HK-2 (cell line): ENCODE results near the gene AMY2B.
"Not testable (repeated sequence)": the region's sequence is repeated elsewhere in the genome, so short reads cannot be mapped to it uniquely, and the experiment has no call there.

Source experiments
- DNase-seq: peaks from one replicate; pipeline ENCODE4 v3.0.0-alpha.2; 2018; ENCODE audit not compliant: unreplicated experiment

The AMY2B gene

DNA sequence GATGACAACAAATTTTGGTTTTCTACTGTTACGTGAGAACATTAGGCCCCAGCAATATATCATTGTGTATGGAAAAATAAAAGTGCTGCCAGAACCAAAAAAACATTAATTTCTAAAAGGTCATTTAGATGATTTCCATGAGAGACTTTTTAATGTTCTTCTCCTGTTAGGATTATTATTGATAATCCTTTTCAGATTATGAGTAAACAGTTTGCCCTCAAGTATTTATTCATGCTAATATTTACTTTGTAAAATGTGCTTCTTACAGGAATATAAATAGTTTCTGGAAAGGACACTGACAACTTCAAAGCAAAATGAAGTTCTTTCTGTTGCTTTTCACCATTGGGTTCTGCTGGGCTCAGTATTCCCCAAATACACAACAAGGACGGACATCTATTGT, at the start of gene AMY2B:
TSS of gene AMY2B (plus strand) at position 301 of the 400 bp plus-strand sequence. CDS start at position 315, 14 bp downstream.
- DNase-seq = not testable (repeated sequence)

DNA sequence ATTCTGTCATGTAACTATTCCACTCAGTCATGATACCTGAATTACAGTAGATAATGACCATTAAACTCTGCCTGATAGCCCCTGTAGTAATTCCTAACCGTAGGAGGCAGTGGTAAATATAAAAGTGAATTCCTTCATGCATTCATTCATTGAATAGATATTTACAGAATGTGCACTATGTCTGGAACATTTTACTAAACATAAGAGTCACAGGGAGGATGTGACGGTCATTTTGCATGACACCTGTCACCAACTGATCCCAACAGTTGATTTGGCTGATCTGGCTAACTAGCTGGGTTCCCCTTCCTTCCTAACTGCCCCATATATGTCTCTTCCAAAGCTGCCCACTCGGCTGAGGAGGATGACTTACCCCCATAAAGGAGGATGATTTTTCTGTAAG, 48.0 kb upstream of the AMY2B start:
- DNase-seq = no peak

DNA sequence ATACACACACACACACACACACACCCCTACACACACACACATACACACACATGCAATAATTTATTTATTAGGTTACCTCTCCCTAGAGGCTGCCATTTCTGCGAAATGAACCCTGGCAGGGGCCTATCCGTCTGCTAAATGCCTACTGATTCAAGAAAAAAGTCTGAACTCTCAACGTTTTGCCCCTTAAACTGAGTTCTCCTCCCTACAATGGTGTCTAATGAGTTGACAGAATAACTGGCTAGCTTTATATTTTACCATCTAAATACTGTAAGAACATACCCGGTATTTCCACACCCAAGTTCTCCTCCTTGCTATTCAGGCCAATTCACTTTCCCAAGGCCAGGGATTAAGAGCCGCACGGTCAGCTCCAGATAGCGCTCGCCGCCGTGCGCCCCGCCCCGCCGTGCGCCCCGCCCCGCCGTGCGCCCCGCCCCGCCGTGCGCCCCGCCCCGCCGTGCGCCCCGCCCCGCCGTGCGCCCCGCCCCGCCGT, 46.2 kb upstream of the AMY2B start:
- peak; percentile 35 for DNase-seq

DNA sequence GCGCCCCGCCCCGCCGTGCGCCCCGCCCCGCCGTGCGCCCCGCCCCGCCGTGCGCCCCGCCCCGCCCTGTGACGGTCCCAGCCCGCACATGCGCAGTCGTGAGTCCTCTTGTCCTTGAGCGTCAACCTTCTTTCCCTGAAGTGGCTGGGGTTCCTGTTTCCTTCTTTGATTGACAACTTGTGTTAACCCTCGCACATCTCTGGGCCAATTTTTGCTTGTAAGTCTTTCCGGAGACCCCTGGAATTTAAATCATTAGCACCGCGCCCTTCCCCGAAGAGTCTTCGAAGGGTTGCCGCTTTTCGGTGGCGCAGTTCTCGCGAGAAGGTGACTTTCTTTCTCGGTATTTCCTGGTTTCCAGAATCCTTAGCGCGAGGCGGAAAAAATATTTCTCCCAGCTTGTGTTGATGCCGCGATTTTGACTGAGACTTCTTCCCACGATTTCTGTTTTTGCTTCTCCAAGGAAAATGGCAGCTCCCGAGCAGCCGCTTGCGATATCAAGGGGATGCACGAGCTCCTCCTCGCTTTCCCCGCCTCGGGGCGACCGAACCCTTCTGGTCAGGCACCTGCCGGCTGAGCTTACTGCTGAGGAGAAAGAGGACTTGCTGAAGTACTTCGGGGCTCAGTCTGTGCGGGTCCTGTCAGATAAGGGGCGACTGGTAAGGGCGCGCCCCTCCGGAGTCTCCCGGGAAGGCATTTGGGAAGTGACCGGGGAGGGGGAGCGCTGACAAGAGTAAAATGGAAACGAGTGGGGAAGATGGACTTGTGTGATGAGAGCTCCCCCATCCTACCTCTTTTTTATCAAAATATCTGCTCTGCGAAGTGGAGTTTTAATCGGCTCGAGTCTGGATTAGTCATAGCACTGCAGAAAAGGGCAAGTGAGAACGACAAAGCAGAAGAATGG, 45.5 kb upstream of the AMY2B start, which contains the start of gene RNPC3:
TSS of gene RNPC3 (plus strand) at position 93 of the 901 bp plus-strand sequence. CDS start at position 465, 372 bp downstream.
- DNase-seq = peak; percentile 80

DNA sequence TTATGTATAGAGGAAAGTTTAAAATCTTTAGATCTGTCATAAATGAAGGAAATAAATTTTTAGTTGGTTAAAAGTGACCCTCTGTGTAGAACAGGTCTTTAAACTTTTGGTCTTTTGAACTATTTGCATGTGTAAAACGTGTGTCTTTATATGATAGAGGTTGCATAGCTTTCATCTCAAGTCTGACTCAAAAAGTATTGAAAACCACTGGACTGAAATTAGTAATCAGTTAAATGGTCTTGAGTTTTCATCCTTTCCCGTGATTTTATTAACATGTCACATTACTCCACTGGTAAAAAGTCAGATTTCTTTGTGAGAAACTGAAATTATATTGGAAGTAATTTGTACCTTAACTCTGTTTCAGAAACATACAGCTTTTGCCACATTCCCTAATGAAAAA, 44.1 kb upstream of the AMY2B start:
- no peak for DNase-seq

DNA sequence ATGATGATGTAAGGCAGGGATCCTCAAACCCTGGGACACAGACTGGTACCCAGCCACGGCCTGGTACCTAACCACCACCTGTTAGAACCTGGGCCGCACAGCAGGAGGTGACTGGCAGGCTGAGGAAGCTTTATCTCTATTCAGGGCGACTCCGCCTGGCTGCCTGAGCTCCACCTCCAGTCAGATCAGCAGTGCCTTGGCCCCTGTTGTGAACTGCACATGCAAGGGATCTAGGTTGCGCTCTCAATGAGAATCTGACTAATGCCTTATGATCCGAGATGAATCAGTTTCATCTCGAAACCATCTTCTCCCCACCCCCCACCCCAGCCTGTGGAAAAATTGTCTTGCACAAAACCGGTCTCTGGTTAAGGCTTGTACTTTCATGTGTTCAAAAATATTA, 41.6 kb upstream of the AMY2B start:
- no peak for DNase-seq

DNA sequence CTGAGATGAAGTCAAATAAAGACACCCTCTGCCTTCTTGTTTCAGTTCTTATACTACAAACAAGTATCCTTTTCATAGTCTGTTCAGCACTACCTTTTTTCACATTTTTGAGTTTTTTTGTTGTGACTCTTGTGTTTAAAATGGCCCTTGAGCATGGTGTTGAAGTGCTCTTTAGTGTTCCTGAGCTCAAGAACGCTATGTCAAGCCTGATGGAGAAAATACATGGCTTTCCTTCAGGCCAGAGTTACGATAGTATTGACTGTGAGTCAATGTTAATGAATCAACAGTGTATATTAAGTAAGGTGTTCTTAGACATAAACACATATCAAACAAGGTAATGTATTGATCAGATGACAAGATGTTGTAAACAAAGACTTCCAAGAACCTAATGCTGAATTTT, 33.2 kb upstream of the AMY2B start:
- DNase-seq = no peak

DNA sequence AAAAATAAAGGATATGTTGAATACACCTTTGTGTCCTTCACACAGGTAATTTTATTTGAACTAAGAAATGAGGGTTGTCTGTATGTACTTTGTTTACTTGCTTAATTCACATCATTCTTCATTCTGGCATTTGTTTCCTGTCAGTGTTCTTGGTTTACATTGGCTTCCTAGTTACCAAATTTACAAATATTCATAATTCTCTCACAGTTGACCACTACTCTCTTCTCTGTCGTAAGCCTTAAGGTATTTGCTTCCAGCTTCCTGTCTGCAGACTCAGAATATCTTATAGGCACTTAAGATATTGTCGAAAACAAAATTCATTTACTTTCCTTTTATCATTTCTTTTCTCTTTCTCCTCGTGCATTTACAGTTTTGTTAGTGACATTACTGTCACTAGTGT, 30.0 kb upstream of the AMY2B start:
- DNase-seq = no peak

DNA sequence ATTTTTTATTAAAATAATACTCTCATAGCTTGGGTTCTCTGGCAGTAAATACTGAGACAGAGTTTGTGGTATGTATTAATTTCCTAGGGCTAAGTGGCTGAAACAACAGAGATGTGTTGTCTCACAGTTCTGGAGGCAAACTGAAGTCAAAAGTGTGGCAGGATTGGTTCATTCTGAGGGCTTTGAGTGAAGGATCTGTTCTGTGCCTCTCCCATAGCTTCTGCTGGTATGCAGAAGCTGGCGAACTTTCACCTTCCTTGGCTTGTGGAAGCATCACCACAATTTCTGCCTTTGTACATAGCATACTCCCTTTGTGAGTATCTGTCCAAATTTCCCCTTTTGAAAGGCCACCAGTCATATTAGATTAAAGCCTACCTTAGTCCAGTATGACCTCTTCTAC, 24.9 kb upstream of the AMY2B start:
- DNase-seq = no peak

DNA sequence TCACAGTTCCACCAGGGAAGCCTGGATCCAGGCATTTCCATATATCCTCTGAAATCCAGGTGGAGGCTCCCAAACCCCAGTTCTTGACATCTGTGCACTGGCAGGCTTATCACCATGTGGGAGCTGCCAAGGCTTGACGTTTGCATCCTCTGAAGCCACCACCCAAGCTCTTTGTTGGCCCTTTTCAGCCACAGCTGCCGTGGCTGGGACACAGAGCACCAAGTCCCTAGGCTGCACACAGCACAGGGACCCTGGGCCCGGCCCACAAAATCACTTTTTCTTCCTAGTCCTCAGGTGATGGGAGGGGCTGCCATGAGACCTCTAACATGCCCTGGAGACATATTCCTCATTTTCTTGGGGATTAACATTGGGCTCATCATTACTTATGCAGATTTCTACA, 23.5 kb upstream of the AMY2B start:
- no peak for DNase-seq

DNA sequence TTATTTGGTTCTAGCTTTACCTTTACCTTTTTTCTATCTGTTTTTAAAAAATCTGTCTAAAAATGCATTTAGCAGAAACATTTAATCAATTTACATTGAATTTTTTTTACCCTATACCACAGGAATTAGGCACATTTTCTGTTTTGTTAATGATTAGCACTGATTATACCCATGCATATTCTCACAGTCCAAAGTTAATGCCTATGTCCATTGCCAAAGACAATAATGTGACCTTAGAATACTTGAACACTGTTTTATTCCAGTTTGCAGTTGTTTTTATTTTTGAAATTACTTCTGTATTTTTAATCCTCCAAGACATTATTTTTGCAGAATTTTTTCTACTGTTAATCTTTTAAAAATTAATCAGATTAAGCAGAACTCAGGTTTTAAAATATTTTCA, 11.0 kb upstream of the AMY2B start:
- DNase-seq = no peak

DNA sequence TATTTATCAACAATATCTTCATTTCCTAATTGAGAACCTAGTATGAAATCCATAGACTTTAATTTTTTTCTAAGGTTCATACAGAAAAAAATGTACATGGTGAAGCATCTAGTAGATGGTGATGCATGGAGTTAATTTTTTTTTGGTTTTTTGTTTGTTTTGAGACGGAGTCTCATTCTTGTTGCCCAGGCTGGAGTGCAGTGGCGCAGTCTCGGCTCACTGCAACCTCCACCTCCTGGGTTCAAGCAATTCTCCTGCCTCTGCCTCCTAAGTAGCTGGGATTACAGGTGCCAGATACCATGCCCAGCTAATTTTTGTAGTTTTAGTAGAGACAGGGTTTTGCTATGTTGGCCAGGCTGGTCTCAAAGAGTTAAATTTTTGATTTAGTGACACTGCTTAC, 10.3 kb upstream of the AMY2B start:
- not testable (repeated sequence) for DNase-seq

DNA sequence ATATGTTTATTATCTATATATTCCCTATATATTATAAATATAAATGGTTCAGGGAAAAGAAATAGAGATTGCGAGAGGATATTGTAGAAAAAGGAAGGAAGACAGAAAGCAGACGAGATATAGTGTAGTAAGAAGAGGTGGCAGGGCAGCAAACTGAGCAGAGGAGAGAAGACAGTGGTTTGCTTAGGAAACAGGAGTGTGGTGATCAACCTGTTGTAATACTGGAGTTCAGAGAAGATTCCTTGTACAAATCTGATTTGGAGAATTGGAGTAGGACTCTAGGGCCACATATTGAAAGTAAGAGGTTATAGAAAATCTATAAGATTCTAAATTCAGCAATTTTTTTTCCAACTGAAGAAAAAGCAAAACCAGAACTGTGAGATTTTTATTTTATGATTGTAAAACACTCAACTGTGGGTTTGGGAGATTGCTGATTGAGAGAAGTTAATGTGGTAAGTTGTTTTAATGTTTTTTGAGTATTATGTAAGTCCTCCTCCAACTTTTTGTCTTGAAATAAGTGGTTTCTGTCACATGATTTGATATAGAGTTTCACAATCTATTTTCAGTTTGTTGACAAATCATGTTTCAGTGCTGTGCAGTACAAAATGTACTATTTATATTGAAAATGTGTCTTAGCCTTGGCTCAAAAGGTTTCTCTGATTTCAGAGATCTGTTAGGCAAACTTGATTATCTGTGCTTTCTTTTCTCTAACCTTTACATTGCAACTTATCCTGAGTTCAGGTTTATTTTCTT, 9.6 kb upstream of the AMY2B start:
- DNase-seq = no peak

DNA sequence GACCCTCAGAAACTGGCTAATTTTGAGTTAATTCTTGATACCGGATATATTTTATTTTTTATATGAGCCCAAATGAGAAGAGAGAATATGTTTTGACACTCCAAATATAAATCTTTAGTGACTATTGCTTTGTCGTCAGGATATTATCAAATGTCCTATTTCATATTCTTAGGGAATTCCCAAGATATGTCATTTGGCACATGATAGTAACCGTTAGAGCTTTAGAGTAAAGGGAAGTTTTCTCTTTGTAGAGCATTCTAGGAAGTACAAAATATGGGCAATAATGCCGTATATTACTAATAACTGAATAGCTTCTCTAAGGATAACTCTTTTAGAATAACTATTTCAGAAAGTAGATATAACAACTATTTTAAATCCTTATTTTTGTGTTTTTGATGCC, 8.3 kb upstream of the AMY2B start:
- DNase-seq = no peak

DNA sequence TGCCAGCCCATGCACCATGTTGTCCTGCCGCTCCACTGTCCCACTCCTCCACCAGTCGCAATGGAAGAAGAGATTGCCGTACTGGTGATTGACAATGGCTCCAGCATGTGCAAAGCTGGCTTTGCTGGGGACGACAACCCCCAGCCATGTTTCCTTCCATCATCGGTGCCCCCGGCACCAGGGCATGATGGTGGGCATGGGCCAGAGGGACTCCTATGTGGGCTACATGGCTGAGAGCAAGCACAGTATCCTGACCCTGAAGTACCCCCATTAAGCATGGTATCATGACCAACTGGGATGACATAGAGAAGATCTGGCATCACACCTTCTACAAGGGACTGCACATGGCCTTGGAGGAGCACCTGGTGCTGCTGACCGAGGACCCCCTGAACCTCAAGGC, 1.9 kb upstream of the AMY2B start:
- DNase-seq = no peak

DNA sequence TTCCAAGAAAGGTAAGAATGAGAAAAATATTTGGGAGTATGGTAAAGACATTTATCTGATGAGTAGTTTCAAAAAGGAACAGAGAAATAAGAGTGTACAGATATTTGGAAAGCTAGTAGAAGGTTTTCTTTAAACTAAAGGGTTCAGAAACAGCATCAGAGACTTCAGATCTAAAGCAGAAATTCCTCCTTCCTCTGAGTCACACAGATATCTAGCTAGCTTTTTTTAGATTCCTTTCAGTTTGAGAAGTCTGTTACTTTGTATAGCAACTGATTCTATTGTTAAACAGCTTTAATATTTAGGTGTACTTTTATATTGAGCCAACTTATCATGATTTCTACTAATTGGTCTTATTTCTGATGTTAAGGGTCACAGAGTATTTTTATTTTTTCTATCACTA, 4.7 kb downstream of the AMY2B start:
- no peak for DNase-seq

DNA sequence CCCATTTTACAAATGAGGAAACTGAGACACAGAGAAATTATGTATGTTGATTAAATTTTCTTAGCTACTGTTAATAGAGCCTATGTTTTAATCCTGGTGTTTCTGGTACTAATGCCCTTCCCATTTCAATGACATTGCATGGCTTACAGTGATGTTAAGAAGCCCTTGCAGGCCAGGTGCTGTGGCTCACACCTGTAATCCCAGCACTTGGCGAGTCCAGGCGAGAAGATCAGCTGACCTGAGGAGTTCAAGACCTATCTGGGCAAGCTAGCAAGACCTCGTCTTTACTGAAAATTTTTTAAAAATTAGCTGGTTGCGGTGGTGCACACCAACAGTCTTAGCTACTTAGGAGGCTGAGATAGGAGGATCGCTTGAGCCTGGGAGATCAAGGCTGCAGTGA, 5.4 kb downstream of the AMY2B start:
- DNase-seq = not testable (repeated sequence)

DNA sequence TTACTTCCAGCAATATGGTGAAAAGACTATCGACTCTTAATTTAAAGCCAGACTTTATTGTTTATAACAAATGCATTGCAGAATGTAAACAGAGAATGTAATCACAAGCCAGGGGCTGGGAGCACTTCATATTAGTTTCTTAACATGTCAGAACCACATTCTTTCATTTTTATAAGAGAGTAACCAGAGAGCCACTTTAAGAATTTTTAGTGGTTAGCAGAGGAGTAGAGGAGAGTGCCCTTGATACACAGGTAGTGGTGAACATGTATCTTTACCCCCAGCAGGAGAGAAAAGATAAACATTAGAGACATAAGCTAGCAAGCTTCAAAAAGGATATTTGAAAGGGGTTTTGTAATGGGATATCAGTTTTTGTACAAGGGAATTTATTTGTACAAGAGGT, 11.1 kb downstream of the AMY2B start:
- DNase-seq = no peak

DNA sequence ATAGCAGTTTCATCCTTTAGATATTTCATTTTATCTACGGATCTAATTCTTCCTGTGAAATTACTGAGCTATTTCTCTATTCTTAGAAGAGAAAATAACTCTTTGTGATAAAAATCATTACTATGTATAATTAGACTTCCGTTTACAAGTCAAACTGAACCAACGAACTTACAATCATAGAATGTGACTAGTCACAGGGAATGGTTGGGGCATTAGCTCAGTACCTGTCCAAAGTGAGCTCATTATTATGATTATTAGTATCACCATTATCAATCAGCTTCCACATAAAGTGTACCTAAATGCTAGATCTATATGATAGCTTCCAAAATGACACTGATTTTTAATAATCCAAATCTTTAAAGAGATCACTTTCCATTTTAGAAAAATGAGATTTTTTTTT, 12.5 kb downstream of the AMY2B start:
- DNase-seq = no peak

DNA sequence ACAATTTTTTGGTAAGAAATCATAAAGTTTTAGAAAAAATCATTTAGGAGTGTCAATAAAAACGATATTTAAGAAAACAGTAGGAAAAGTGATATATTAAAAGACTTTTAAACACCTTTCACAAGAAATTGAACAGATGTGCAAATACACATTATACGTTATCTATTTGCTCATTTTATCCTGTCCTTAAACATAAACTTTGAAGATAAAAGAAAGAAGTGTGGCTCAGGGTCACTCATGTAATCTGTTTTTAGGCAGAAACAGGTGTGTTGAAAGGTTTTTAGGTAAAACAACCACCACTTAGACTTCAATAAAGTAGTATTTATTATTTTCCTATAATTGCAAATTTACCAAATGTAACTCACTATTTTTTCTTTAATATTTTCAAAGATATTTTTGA, 13.1 kb downstream of the AMY2B start:
- no peak for DNase-seq

DNA sequence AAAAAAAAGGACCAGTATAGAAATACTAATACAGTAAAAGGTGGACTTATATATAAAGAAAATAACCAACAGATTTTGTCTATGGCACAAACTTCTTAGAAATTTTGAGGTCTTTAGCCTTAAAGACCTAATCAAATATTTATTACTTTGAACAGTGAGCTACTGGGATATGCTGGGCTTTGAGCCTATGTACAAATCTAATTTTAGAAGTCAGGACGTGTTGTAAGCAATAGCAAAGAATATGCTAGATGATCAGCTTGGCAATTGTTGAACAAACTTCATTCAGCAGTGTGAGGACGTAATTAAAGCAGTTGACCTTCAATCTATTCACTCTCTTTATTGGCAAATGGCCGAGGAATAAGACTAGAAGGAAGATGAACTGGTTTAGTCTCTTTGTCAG, 31.4 kb downstream of the AMY2B start:
- not testable (repeated sequence) for DNase-seq

DNA sequence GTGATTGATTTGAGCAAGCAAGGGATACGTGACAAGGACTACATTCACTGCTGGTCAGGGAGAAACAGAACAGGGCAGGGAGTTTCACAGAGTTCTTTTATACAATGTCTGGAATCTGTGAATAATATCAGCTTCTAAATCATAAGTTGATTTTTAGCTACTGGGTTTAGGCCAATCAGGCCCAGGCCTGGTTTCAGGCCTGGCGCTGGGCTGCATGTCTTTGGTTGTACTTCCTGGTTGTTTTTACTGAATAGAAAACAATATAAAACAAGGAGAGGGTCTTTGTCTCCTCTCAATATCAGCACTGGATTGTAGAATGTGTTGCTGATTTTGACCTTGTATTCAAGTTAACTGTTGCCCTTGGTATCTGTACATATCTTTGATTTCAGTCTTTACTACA, 45.0 kb downstream of the AMY2B start:
- no peak for DNase-seq

DNA sequence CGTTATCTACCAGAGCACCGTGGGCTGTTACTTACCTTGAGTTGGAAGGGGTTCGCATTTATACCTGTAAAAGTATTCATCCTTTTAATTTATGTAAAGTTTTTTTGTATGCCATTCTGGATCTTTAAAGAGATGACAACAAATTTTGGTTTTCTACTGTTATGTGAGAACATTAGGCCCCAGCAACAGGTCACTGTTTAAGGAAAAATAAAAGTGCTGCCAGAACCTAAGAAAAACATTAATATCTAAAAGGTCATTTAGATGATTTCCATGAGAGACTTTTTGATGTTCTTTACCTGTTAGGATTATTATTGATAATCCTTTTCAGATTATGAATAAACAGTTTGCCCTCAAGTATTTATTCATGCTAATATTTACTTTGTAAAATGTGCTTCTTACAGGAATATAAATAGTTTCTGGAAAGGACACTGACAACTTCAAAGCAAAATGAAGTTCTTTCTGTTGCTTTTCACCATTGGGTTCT, 45.6 kb downstream of the AMY2B start, which contains the start of gene AMY2A:
TSS of gene AMY2A (plus strand) at position 434 of the 484 bp plus-strand sequence. CDS start at position 448, 14 bp downstream.
- DNase-seq = not testable (repeated sequence)
